ENCODE data around the gene BRPF3.

The BRPF3 gene

DNA sequence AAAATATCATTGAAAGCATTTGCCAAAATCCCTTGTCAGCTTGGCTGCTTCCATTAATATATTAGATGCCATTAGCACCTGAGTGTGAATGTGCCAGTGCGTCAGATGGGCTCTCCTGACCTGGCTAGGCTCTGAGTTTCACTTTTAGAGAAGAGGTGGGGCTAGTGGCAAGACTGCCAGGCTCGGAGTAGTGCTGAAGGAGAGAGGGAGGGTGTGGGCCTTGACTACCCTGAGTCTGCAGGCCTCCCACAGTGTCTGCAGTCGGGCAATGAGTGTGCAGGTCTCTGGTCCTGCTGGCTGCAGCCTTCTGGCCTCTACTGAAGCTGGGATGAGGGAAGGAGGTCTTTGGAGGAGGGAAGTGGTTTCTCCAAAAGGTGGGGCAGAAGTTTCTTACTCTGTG, 38.8 kb downstream of the BRPF3 start:
- DNase-seq, result no peak

DNA sequence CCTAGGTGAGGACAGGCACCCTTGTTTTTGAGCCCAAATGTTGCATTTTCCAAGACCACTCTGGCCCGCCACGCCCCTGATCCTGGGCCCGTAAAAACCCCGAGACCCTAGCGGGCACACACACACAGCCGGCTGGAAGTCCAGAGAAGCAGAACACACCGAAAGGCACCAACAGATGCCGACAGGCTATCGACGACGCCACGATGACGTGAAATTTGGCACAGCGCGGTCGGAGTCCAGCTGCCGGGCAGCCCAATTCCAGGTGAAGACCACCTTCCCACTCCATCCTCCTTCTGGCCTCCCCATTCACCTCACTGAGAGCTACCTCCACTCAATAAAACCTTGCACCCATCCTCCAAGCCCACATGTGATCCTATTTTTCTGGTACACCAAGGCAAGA, 39.3 kb downstream of the BRPF3 start:
- DNase-seq, result no peak

DNA sequence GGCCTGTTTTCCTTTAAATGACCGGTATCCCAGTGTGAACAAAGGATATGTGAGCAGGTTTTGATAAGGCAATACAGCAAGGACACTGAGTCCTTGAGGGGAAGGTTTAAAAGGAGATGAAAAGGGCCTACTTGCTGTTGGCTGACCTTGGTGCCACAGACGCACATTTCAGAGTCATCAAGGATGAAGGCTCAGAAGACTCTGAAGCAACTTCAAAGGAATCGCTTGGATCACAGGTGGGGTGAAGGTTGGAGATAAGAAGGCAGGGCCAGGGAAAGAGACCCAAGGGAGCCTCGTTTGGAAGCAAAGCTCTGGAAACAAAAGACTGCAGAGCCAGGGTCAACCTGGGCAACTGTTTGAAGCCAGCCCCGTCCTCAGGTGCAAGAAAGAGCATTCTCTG, 43.2 kb downstream of the BRPF3 start:
- no peak for DNase-seq

DNA sequence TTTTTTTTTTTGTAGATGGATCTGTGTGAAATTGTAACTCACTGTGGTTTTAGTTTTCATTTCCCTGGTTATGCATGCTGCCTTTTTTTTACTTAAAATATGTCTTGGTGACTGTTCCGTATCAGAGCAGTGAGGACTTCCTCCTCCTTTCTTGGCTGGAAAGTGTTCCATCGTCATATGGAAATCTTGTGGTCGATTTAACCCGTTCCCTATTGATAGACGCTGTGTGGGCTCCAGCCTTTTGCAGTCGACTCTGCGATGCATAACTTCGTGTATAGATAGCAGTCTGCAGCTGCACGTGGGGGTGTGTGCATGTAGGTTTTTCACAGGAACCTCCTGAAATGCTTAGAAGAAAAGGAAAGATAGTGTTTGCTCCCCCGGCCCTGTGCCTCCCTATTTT, 45.2 kb downstream of the BRPF3 start:
- DNase-seq, result no peak

DNA sequence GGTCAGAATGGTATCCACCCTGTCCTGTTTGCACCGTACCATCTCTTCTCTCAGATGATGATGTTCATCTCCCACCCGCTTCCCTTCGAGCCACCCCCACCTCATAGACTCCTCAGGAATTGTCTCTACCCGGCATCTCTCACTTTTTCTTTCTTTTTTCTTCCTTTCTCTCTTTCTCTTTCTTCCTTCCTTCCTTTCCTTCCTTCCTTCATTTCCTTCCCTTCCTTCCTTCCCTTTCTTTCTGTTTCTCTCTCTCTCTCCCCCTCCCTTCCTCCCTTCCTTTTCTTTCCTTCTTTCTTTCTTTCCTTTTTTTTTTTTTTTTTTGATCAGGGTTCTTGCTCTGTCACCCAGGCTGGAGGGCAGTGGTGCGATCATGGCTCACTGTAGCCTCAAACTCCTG, 45.6 kb downstream of the BRPF3 start:
- DNase-seq, result no peak

DNA sequence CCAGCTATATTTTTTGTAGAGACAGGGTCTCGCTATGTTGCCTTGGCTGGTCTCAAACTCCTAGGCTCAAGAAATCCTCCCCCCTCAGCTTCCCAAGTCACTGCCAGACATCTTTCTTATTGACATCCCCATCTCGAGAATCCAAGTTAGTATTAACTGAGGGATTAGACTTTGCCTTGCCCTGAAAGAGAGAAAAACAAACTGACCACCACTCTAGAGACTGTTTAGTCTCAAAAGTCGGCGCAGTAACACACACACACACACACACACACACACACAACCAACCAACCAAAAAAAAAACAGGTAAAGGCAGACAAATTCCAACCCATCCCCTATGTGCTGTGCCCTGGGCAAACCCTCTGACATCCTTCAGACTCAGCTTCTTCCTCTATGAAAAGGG, 46.1 kb downstream of the BRPF3 start:
- DNase-seq, result no peak

DNA sequence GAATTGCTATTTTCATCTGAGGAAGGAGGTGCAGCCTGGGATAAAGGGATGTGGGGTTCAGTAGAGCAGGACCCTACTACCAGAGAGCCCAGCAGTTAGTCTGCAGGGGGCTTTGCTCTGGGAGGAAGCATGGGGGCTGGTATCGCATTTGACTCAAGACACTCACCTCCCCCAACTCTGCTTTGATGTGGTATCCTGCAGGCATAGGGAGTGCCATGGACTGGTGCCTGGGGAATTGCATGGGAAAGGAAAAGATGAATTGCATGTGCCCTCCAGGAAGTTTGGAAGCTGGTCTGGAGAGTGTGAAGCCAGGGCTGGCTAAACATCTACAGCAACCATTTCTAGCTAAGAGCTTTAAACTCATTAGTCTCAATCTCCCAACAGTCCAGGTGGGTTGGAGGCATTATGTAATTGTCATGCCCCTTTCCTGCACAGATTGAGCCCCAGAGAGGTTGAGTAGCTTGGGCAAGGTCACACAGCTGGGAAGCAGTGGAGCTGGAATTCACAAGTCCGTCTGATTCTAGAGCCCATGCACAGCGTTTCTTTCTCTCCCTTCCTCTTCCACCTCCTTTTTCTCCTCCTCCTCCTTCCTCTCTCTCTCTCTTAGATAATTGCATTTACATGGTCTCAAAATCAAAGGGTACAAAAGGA, 47.1 kb downstream of the BRPF3 start:
- DNase-seq, result no peak

DNA sequence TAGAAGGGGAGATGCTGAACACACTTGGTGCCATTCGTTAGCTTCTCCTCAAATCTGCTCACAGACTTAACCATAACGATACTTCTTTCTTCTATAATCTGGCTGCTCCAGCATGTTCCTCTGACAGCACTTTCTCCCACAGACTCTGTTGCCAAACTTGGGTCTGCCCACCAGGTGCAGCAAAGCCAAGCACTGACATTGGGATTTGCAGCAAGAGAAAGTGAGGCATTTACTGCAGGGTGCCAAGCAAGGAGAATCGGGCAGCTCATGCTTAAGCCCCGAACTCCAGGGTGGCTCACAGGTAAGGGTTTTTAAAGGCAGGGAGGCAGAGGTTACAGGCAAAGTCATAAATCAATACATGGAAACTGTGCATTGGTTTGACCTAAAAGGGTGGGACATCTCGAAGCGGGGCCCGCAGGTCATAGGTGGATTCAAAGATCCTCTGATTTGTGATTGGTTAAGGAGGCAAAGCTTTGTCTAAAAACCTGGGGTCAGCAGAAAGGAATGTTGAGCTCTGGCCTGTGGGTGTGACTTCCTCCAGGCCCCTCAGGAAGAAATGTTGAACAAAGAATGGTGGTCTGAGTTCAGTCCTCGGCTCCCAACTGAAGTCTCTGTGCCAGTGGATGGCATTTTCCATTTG, 48.2 kb downstream of the BRPF3 start:
- no peak for DNase-seq

DNA sequence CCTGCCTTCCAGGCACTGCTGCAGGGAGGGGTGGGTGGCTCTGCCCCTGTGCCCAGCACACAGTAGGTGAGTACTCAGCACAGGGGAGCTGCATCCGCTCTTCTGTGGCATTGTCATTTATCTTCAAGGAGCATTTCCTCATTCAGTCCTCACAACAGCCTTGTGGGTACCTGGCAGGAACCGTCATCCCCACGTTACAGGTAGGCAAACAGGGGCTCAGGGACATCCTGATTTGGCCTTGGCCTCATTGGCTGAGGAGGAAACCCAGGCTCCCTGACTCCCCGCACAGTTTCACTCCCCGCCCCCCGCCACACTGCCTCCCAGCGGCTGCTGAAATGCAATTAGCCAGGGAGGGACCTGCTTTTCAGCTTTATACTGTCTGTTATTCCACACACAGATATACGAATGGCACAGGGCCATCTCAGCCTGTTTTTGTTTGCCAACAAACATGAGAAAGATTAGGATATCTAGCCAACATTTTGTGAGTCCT, 49.1 kb downstream of the BRPF3 start:
- DNase-seq, result no peak

DNA sequence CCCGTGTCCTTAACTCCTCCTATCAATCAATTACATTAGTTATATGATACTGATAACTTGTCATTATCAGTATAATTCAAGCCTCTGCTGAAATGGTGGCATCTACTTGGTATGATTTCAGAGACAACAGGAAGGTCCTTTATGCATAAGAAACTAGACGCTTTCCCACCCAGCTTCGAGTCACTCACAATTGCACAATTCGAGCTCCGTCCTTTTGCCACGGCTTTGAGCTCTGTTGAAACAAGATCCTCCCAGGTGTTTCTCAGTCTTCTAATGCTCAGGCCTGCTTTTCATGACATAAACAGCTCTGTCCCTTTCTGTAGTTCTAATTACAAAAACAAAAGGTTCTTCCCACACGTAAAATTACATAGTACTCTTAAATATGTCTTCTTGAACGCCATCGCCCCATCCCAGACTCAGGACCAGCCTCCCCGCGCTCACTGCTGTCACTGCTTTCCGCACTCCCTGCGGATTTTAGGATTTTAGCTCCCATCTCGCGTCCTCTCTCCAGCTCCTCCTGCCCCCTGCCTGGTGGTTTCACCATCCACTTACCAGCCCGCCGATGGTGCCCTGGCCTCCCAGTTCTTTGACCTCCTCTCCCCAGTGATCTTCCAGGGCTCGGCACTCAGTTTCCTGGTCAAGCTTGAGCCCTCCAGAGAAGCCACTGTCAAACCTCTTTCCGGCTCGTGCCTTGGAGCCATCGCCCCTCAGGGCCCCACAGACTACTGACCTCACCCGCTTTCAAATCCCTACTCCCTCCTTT, 50.1 kb downstream of the BRPF3 start:
- no peak for DNase-seq

DNA sequence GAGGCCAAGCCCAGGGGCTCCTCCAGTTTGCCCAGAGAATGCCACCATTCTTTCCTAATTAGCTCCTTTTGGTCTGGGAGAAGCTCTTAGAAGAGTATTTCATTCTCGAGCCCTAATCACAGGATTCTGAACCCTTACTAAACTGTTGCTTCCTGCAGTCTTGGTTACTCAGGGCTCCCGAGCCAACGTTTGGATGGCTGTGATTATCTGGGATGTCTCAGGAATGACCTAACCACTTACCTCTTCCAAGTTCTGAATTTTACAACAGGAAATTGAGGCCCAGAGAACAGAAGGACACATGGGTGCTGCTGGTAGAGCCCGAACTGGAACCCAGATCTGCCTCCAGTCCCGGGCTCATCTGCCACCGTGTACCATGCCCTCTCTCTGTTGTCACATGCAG, 51.1 kb downstream of the BRPF3 start:
- DNase-seq, result no peak

DNA sequence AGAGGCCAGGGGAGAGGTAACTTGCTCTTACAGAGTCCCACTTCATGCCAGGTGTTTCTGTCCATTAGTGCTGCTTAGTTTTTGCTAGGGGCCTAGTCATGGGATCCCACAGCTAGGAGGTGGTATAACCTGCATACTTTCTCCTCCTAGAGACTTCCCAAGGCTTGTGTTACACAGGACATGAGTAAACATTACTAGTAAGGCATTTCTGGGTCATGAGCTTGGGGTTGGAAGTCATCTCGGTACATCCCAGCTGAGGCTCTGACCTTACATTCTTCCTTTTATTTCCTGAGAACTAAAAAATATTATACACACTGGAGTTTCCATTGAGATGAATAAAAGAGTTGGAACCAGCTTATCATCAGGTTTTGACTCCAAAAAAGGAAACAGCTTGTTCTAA, 52.4 kb downstream of the BRPF3 start:
- DNase-seq, result no peak

DNA sequence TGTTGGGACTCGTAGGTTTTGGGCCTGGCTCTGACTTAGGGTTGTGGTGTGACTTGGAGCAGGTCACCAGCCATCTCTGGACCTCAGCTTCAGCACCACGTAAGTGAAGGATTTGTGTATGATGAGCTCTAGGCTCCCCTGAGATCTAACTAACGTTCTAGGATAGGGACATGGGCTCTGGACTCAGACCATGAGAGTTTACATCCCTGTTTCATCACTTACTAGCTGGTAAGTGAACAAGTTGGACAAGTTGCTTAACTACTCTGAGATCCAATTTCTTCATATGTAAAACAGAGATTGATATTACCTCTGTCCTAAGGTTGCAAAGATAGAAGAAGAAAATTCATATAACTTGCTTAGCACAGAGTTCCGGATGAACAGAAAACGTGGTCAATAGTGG, 53.0 kb downstream of the BRPF3 start:
- DNase-seq, result no peak

DNA sequence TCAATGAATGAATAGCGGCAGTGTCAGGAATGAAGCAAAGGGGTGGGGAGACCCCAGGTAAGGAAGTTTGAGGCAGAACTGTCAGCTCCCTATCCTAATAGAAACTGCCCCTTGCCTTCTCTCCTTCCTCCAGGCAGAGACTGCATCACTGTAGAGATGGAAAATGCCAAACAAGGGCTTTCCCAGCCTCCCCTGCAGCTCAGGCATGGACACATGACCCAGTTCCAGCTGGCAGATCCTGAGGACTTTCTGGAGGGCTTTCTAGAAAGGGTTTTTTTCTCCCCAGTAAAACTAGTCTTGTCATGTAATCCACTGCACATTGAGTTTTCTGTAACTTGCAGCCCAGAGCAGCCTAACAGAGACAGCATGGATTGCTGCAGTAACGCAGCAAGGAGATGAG, 55.5 kb downstream of the BRPF3 start:
- no peak for DNase-seq

DNA sequence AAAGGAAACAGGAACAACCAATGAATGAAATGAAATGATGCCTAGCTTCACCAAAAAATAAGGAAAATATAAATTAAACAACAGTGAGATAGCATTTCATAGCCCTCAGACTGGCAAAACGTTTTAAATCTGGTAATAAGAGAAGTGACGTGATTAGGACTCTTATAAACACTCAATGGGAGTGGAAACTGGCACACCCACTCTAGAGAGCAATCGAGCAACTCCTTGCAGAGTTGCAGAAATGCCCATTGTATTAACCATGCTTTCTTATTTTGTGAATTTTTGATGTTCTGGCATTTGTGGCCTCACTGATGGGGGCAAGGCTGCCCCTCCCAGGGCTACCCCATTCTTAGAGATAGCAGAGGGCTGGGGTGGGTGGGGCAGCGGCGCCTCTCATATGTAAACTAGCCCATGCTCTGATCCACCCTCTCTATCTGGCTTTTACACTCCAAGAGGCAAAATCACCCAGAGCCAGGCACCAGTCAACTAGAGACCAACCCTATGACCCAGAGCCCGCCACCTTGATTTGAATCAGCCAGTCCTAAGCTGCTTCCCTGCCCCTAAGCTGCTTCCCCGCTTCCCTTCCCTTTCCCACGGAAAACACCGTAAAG, 67.0 kb downstream of the BRPF3 start:
- no peak for DNase-seq

DNA sequence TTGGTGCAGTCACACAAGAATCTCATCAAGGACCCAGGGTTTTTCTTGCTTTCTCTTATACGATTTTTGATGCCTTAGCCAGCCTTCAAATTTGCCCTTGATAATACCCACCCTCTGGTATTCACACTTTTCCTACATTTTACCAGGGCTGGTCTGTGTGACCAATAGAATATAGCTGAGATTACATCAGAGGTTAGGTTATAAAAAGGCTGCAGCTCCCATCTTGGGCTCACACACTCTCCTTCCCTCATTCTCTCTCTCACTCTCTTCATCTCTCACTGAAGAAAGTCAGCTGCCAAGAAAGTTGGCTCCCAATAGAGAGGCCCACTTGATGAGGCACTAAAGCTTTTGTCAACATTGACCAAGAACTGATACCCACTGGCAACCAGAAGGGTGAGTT, 69.2 kb downstream of the BRPF3 start:
- no peak for DNase-seq

DNA sequence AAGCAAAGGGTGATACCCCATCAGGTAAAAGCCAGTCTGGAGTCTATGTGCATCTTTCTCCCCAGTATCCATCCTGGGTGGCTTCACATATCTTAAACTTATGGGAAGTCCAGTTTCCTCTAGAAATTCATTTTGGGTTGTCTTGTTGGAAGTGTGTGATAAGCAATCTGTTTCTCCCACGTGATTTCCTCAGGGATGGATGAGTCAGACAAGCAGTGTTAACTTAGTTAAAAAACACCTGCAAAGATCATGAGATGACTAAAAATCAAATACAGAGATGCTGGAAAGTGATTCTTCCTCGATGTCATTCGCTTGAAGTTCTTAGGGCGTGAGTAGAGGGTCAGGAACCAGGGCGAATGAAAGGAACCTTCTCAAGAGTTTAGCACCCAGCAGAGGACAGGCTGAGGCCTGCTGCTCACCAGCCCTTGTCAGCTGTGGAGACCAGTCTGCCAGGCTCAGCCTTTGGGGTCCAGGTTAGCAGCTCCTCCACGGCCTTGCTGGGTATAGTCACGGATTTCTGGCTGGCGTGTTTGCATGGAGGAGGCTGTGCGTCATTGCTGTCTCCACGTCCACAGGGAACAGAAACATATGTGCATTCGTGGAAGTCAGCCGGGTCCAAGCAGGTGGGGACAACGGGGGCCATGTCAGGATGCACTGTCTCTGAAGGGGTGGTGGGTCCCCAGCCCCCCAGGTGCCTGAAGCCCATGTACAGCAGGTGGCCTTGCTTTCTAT, 70.5 kb downstream of the BRPF3 start:
- no peak for DNase-seq

DNA sequence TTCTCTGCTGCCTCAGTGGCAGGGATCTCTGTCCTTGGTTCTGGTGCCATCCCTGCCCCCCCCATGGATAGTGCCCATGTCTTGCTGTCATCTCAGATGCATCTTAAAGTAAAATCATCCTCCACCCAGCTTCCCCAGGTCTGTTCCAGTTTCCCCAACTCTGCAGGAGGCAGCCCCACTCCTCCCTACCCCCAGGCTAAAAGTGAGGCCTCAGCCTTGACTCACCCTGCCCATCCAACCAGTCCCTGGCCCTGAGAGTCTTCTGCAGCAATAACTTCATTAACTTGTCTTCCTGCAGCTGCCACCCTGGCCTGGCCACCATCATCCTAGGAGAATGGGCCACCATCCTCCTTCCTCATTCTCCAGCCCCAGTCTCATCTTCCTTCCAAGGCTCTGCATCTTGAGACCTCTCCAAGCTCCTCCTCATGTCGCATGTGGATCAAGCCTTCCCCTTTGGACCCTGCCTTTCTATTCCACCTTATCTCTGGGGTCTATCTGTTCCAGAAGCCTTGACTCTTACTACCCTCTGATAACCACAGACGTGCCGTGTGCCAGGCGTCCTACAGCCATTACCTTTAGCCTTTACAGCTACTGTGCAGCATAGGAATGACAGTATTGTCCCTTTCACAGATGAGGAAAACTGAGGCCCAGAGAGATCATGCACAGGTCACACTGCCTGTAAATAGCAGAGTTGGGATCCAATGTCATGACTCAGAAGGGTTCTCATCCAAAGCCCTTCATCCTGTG, 71.4 kb downstream of the BRPF3 start:
- DNase-seq, result no peak

DNA sequence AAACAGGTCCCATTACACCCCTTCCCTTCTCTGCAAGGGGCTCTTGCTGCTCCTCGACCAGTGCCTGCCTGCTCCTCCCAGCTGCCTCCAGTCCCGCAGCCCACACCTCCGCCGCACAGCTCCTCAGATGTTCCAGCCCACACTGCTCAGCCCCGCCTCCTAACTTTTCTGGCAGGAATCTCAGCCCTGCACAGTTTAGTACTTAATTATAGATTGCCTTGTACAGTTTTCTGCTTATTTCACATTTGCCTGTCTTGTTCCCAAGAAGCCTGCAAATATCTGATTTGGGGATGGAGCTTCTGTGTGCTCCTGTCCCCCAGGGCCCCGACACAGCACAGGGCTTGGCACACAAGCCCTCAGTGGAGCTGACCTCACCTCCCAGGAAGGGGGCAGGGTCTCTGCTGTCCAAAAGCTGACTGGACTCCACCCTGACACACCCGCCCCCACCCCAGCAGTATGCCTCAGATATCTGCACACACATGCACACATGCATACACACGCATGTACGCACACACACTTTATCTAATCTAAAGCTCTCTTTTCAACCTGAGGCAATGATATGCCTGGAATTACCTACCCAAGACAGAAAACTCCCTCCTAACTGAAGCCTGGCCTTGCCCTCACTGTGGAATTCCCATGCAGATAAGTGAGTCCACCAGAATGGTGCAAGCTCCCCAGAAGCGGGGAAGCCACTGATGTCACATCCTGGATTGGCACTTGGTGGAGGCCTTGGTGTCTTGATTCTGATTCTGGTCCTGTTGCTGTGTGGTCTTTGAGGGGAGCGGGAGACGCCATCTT, 72.1 kb downstream of the BRPF3 start:
- no peak for DNase-seq

DNA sequence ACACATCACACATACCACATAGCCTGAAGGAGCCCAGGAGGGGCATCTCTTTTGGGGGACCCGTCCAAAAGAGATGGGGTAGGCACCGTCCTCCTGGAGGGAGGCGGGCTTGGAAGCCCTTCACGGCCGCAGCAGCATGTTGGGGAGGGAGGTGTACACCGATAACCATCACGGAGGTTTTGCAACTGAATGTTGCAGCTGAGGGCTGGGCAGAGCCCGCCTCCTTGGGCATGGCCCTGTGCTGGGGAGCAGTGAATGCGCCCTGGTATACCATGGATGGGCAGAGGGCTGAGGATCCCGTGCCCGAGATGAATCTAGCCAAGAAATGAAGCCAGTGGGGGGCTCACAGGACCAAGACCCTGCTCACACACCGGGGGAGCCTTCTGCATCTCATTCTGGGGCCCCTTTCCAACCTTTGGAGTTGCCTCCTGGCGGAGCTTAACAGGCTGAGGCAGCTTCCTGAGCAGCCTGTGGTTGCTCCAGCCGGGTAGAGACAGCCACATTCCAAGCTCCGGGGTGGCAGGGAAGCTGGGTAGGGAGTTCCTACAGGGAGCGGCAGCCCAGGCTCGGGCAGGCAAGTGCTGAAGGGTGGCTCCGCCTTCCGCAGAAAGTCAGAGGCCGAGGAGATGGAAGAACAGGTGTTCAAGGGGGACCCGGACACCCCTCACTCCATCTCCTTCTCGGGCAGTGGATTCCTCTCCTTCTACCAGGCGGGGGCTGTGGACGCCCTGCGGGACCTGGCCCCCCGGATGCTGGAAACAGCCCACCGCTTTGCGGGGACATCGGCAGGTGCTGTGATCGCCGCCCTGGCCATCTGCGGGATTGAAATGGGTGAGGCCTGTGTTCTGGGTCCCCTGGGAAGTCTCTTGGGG, 73.5 kb downstream of the BRPF3 start, which contains the start of gene PNPLA1:
Gene PNPLA1 (plus strand): TSS at position 227 of the 872 bp plus-strand sequence. CDS start 400 bp downstream, at position 627.
- DNase-seq, result no peak
